ENCODE data around the gene IGFBP4. TPM values are rescaled to one million over a fixed set of nuclear protein-coding genes. Genes with fewer than 3 reads are reported as not detected.

Gene IGFBP4
- total and polyA plus RNA-seq, 10 of the 15 experiments (the other 5 are each of a cell fraction or from before 2014, with no cell fraction given): 2.4 to 22.3 (median 6.6) TPM

- Histone ChIP-seq H3K4me2 (ENCODE audit: control insufficient read depth, insufficient read depth) (no peak overlapping the region), H3K4me1 (ENCODE audit: control insufficient read depth, insufficient read depth, low read length) (peaks cover 19% of the 10 kb centered on the region), H3K27ac (ENCODE audit: control insufficient read depth, insufficient read depth) (no peak overlapping the region), H4K20me1 (ENCODE audit: control insufficient read depth, insufficient read depth) (no peaks in the 10 kb centered on the region), H3K9me3 (replicated peaks; ENCODE audit: control insufficient read depth, insufficient read depth, low read length) (no peaks in the 10 kb centered on the region), H3K4me3 (no peak overlapping the region), H3K27me3 (replicated peaks in 1 of 2; ENCODE audit: control insufficient read depth in 2 of 2, insufficient read depth in 2 of 2, low read length in 1 of 2) (0 out of 4 replicates have a peak, but pooled peaks cover 0 to 7% of the 10 kb centered on the region in 2 experiments), H3K79me2 (ENCODE audit: control insufficient read depth, insufficient read depth, low read length) (no peaks in the 10 kb centered on the region), H3K36me3 (ENCODE audit: control insufficient read depth in 2 of 2, insufficient read depth in 2 of 2, low read length in 1 of 2) (no peaks in the 10 kb centered on the region), H3K9ac (ENCODE audit: control insufficient read depth, insufficient read depth, low read length) (no peak overlapping the region), H2AFZ (ENCODE audit: control insufficient read depth, low read depth, low read length) (no peak overlapping the region)
- no peak for DNase-seq (ENCODE audit: low read depth, low spot score)
- TF ChIP-seq NR2F1 (conservative IDR thresholded peaks at IDR 0.05) (no peak), ZBED1 (IDR thresholded peaks at IDR 0.05; ENCODE audit: borderline replicate concordance) (no peak), POLR2A (IDR thresholded peaks at IDR 0.05; ENCODE audit: low read depth, low read length) (no peak), CHD4 (IDR thresholded peaks at IDR 0.05) (no peak), YY1 (IDR thresholded peaks at IDR 0.05; ENCODE audit: low read depth, low read length) (no peak), STAT1 (conservative IDR thresholded peaks at IDR 0.05) (no peak)
- WGBS (ENCODE audit: insufficient coverage, insufficient replicate concordance, low lambda C conversion rate, missing lambda C conversion rate): 20% methylated on average over 8 of the region's 8 CpGs
- ChIA-PET SMC1A (ENCODE audit: uncharacterized antibody, unreplicated experiment) (interaction anchor here (0.7 to 3.1 kb wide), 10 partner anchors 23 to 159 kb away, joined by 3 to 14 read pairs (median 3); no protein-coding TSS in a partner anchor), RAD21 (ENCODE audit: unreplicated experiment) (interaction anchor here (0.7 to 16.1 kb wide), 7 partner anchors 28 to 168 kb away, joined by 3 to 175 read pairs (median 4); no protein-coding TSS in a partner anchor), CTCF (interaction anchor here (0.9 to 16.0 kb wide), 13 partner anchors 10 to 145 kb away, joined by 3 to 289 read pairs (median 6); partner anchors contain the start of gene TOP2A), POLR2A (interaction anchor here (1.2 to 1.8 kb wide), 2 partner anchors 26 to 28 kb away, joined by 3 to 5 read pairs; no protein-coding TSS in a partner anchor)
- in situ Hi-C loops (cut with MboI): loop anchor here (25.0 kb wide), 1 partner anchor 89 kb away; no protein-coding TSS in a partner anchor
- no peak for FAIRE-seq
- BruUV-seq (replicated peaks): no TSS peak
- intact Hi-C loops (cut with micrococcal nuclease; ENCODE audit: unreplicated experiment): no loop called here
- no peak for ATAC-seq
These were observed 5.0 kb downstream of the IGFBP4 start for GRCh38 chr17:40448213-40448638.

GRCh38 chr17:40448639-40449261 is 5.5 kb downstream of the IGFBP4 start:
- H3K36me3 ChIP-seq (ENCODE audit: control insufficient read depth in 2 of 2, insufficient read depth in 2 of 2, low read length in 1 of 2): no peaks in the 10 kb centered on the region
- TF ChIP-seq HCFC1 (IDR thresholded peaks at IDR 0.05; ENCODE audit: low read length) (no peak), NFXL1 (IDR thresholded peaks at IDR 0.05; ENCODE audit: borderline replicate concordance) (no peak), EP300 (IDR thresholded peaks at IDR 0.05; ENCODE audit: borderline replicate concordance in 1 of 2, control insufficient read depth in 1 of 2, low read depth in 2 of 2, low read length in 2 of 2) (no peak), POLR2A (IDR thresholded peaks at IDR 0.05; ENCODE audit: low read depth, low read length) (no peak), ETV6 (conservative IDR thresholded peaks at IDR 0.05 in 1 of 2, IDR thresholded peaks at IDR 0.05 in 1 of 2; ENCODE audit: borderline replicate concordance in 1 of 2, low read depth in 1 of 2) (no peak), RFX5 (IDR thresholded peaks at IDR 0.05; ENCODE audit: low read depth, low read length) (no peak), ATF7 (IDR thresholded peaks at IDR 0.05; ENCODE audit: low read depth) (no peak)
- intact Hi-C loops (cut with micrococcal nuclease; ENCODE audit: unreplicated experiment) (no loop called here), in situ Hi-C loops (cut with MboI) (loop anchor here (25.0 kb wide), 1 partner anchor 89 kb away; no protein-coding TSS in a partner anchor)
- H2AFZ ChIP-seq (ENCODE audit: control insufficient read depth, low read depth, low read length): no peak overlapping the region
- H4K20me1 ChIP-seq (ENCODE audit: control insufficient read depth, insufficient read depth): no peaks in the 10 kb centered on the region
- 0 out of 4 replicates have a peak, but pooled peaks cover 0 to 7% of the 10 kb centered on the region in 2 experiments for H3K27me3 ChIP-seq (replicated peaks in 1 of 2; ENCODE audit: control insufficient read depth in 2 of 2, insufficient read depth in 2 of 2, low read length in 1 of 2)
- no peak overlapping the region for H3K4me2 ChIP-seq (ENCODE audit: control insufficient read depth, insufficient read depth)
- H3K79me2 ChIP-seq (ENCODE audit: control insufficient read depth, insufficient read depth, low read length): no peaks in the 10 kb centered on the region
- ATAC-seq: no peak
- ChIA-PET CTCF (interaction anchor here (1.0 to 16.0 kb wide), 10 partner anchors 9 to 145 kb away, joined by 3 to 289 read pairs (median 6); no protein-coding TSS in a partner anchor), POLR2A (interaction anchor here (0.6 to 1.8 kb wide), 4 partner anchors 26 to 1215 kb away, joined by 3 to 5 read pairs (median 3); no protein-coding TSS in a partner anchor), RAD21 (ENCODE audit: unreplicated experiment) (interaction anchor here (0.6 to 16.1 kb wide), 5 partner anchors 28 to 170 kb away, joined by 3 to 175 read pairs (median 3); no protein-coding TSS in a partner anchor), SMC1A (ENCODE audit: uncharacterized antibody, unreplicated experiment) (interaction anchor here (0.7 to 4.4 kb wide), 7 partner anchors 28 to 90 kb away, joined by 3 to 27 read pairs (median 4); no protein-coding TSS in a partner anchor)
- H3K4me3 ChIP-seq: no peak overlapping the region
- H3K9ac ChIP-seq (ENCODE audit: control insufficient read depth, insufficient read depth, low read length): no peak overlapping the region
- DNase-seq (ENCODE audit: low read depth, low spot score): no peak
- 26% methylated on average over 7 of the region's 7 CpGs for WGBS (ENCODE audit: insufficient coverage, insufficient replicate concordance, low lambda C conversion rate, missing lambda C conversion rate)
- no peak for FAIRE-seq
- H3K4me1 ChIP-seq (ENCODE audit: control insufficient read depth, insufficient read depth, low read length): peaks cover 18% of the 10 kb centered on the region
- no peaks in the 10 kb centered on the region for H3K9me3 ChIP-seq (replicated peaks; ENCODE audit: control insufficient read depth, insufficient read depth, low read length)
- H3K27ac ChIP-seq (ENCODE audit: control insufficient read depth, insufficient read depth): no peak overlapping the region
- no TSS peak for BruUV-seq (replicated peaks)
